GM21526 (cell line): ENCODE data around the gene GDNF.
"Not testable (repeated sequence)": the region's sequence is repeated elsewhere in the genome, so short reads cannot be mapped to it uniquely, and the experiment has no call there.

ENCODE experiments used
- ATAC-seq: cut with Tn5 transposase; IDR thresholded peaks from one replicate; pipeline ENCODE4 v1.9.1; 2021; ENCODE audit warnings: moderate library complexity; ENCODE audit not compliant: unreplicated experiment, low FRiP score

The GDNF gene

GRCh38 chr5:37823433-37824152 is 16.2 kb downstream of the GDNF start:
- no peak for ATAC-seq

GRCh38 chr5:37816883-37817282 is 23.0 kb downstream of the GDNF start:
- no peak for ATAC-seq

- ATAC-seq: no peak
Measured at GRCh38 chr5:37816331-37816730, 23.5 kb downstream of the GDNF start.

GRCh38 chr5:37815913-37816312 is 23.9 kb downstream of the GDNF start:
- no peak for ATAC-seq

GRCh38 chr5:37814699-37815098 is 25.1 kb downstream of the GDNF start:
- no peak for ATAC-seq

GRCh38 chr5:37812365-37812764 is 27.5 kb downstream of the GDNF start:
- ATAC-seq: no peak

GRCh38 chr5:37811866-37812265 is 28.0 kb downstream of the GDNF start:
- ATAC-seq: no peak

GRCh38 chr5:37810311-37810710 is 29.5 kb downstream of the GDNF start:
- ATAC-seq: no peak

- ATAC-seq: no peak
Measured at GRCh38 chr5:37808945-37809344, 30.9 kb downstream of the GDNF start.

- ATAC-seq: no peak
Measured at GRCh38 chr5:37807621-37808301, 32.1 kb downstream of the GDNF start.

- no peak for ATAC-seq
Measured at GRCh38 chr5:37807015-37807414, 32.8 kb downstream of the GDNF start.

GRCh38 chr5:37806476-37806875 is 33.4 kb downstream of the GDNF start:
- ATAC-seq: no peak

GRCh38 chr5:37806016-37806415 is 33.8 kb downstream of the GDNF start:
- no peak for ATAC-seq

- no peak for ATAC-seq
Measured at GRCh38 chr5:37804401-37804800, 35.4 kb downstream of the GDNF start.

GRCh38 chr5:37803487-37803886 is 36.4 kb downstream of the GDNF start:
- ATAC-seq: no peak

GRCh38 chr5:37801521-37801920 is 38.3 kb downstream of the GDNF start:
- ATAC-seq: no peak

GRCh38 chr5:37799865-37800421 is 39.9 kb downstream of the GDNF start:
- no peak for ATAC-seq

- ATAC-seq: not testable (repeated sequence)
Measured at GRCh38 chr5:37796435-37796834, 43.4 kb downstream of the GDNF start.

- ATAC-seq: not testable (repeated sequence)
Measured at GRCh38 chr5:37795292-37795691, 44.5 kb downstream of the GDNF start.

- no peak for ATAC-seq
Measured at GRCh38 chr5:37792975-37793631, 46.7 kb downstream of the GDNF start.

GRCh38 chr5:37791321-37791720 is 48.5 kb downstream of the GDNF start:
- no peak for ATAC-seq
